Kidney epithelial cell (primary cell): ENCODE measurements around the gene SLAMF6. TPM values are rescaled to one million over a fixed set of nuclear protein-coding genes. Genes with fewer than 3 reads are reported as not detected.
"Not testable (repeated sequence)": the region's sequence is repeated elsewhere in the genome, so short reads cannot be mapped to it uniquely, and the experiment has no call there.

Experiments
- DNase-seq: peaks from one replicate; pipeline ENCODE4 v3.0.0-alpha.2; 2010; ENCODE audit warnings: low read depth
- H3K27me3 ChIP-seq: 2 replicates; pipeline ENCODE4 v1.6.0; 2011; ENCODE audit warnings: low read length; ENCODE audit not compliant: control insufficient read depth, insufficient read depth
- H3K36me3 ChIP-seq: 2 replicates; pipeline ENCODE4 v1.5.1; 2011; ENCODE audit warnings: low read length; ENCODE audit not compliant: control insufficient read depth, insufficient read depth
- H3K4me3 ChIP-seq: 2 replicates; pipeline ENCODE4 v1.5.1; 2011; ENCODE audit warnings: low read depth, mild to moderate bottlenecking, control low read depth, low read length
- CTCF ChIP-seq: IDR thresholded peaks from 2 replicates; pipeline ENCODE4 v1.5.1; 2011; ENCODE audit warnings: mild to moderate bottlenecking, moderate library complexity, low read length, control low read depth, inconsistent platforms; ENCODE audit not compliant: insufficient read depth, poor library complexity, severe bottlenecking
- total RNA-seq: library from RNA; depleted of rRNA; stranded (reverse); fragments of >200 nt; gene quantifications from 2 replicates; pipeline ENCODE4 v1.2.3, GENCODE V29; 2015

Gene SLAMF6
- total RNA-seq, 1 donor from 2014 or later = not detected

- no peak for TF ChIP-seq CTCF
- Histone ChIP-seq H3K27me3 (no peaks in the 10 kb centered on the region), H3K4me3 (no peak overlapping the region), H3K36me3 (no peaks in the 10 kb centered on the region)
- no peak for DNase-seq
Observed at GRCh38 chr1:160560806-160561205, 37.8 kb upstream of the SLAMF6 start.

- DNase-seq = no peak
- Histone ChIP-seq H3K36me3 (no peaks in the 10 kb centered on the region), H3K4me3 (no peak overlapping the region), H3K27me3 (no peaks in the 10 kb centered on the region)
- TF ChIP-seq CTCF = no peak
Observed at GRCh38 chr1:160560045-160560705, 37.1 kb upstream of the SLAMF6 start.

GRCh38 chr1:160559437-160559836, 36.4 kb upstream of the SLAMF6 start:
- H3K36me3 ChIP-seq, H3K27me3 ChIP-seq, H3K4me3 ChIP-seq, DNase-seq: not testable (repeated sequence)

GRCh38 chr1:160558660-160559380, 35.8 kb upstream of the SLAMF6 start:
- no peaks in the 10 kb centered on the region for H3K27me3 ChIP-seq
- DNase-seq = no peak
- no peak overlapping the region for H3K4me3 ChIP-seq
- H3K36me3 ChIP-seq = no peaks in the 10 kb centered on the region
- no peak for TF ChIP-seq CTCF

GRCh38 chr1:160553778-160554177, 30.7 kb upstream of the SLAMF6 start:
- TF ChIP-seq CTCF = no peak
- Histone ChIP-seq H3K27me3 (no peaks in the 10 kb centered on the region), H3K36me3 (no peaks in the 10 kb centered on the region), H3K4me3 (no peak overlapping the region)
- DNase-seq = no peak

GRCh38 chr1:160552425-160552824, 29.4 kb upstream of the SLAMF6 start:
- Histone ChIP-seq H3K4me3 (no peak overlapping the region), H3K36me3 (no peaks in the 10 kb centered on the region), H3K27me3 (no peaks in the 10 kb centered on the region)
- no peak for TF ChIP-seq CTCF
- DNase-seq = no peak
